ENCODE measurements around the gene RASSF8.
"Not testable (repeated sequence)": the region's sequence is repeated elsewhere in the genome, so short reads cannot be mapped to it uniquely, and the experiment has no call there.

RASSF8 gene

GRCh38 chr12:26043135-26044006 lies 84.9 kb downstream of the RASSF8 start:
- H3K27me3 Mint-ChIP-seq: peaks cover 6% of the 10 kb centered on the region
- H3K4me3 Mint-ChIP-seq: no peak overlapping the region
- no peaks in the 10 kb centered on the region for H3K4me1 Mint-ChIP-seq (ENCODE audit: low read depth)
- H3K27ac Mint-ChIP-seq: no peak overlapping the region
- H3K9me3 Mint-ChIP-seq (ENCODE audit: low read depth): no peaks in the 10 kb centered on the region
- H3K36me3 Mint-ChIP-seq: no peaks in the 10 kb centered on the region

- no peaks in the 10 kb centered on the region for H3K36me3 Mint-ChIP-seq
- no peak overlapping the region for H3K4me3 Mint-ChIP-seq
- H3K9me3 Mint-ChIP-seq (ENCODE audit: low read depth): no peaks in the 10 kb centered on the region
- no peak overlapping the region for H3K27ac Mint-ChIP-seq
- H3K4me1 Mint-ChIP-seq (ENCODE audit: low read depth): no peaks in the 10 kb centered on the region
- peaks cover 6% of the 10 kb centered on the region for H3K27me3 Mint-ChIP-seq
These were observed 85.5 kb downstream of the RASSF8 start for GRCh38 chr12:26044007-26044394.

- peaks cover 6% of the 10 kb centered on the region for H3K27me3 Mint-ChIP-seq
- no peaks in the 10 kb centered on the region for H3K36me3 Mint-ChIP-seq
- H3K27ac Mint-ChIP-seq: no peak overlapping the region
- no peaks in the 10 kb centered on the region for H3K9me3 Mint-ChIP-seq (ENCODE audit: low read depth)
- no peaks in the 10 kb centered on the region for H3K4me1 Mint-ChIP-seq (ENCODE audit: low read depth)
- no peak overlapping the region for H3K4me3 Mint-ChIP-seq
These were observed 86.1 kb downstream of the RASSF8 start for GRCh38 chr12:26044592-26044991.

- Mint-ChIP-seq H3K27me3 (peaks cover 1% of the 10 kb centered on the region), H3K4me1 (ENCODE audit: low read depth) (no peaks in the 10 kb centered on the region), H3K9me3 (ENCODE audit: low read depth) (no peaks in the 10 kb centered on the region), H3K36me3 (no peaks in the 10 kb centered on the region), H3K4me3 (no peak overlapping the region), H3K27ac (no peak overlapping the region)
These were observed 87.7 kb downstream of the RASSF8 start for GRCh38 chr12:26046203-26046602.

- Mint-ChIP-seq H3K9me3 (ENCODE audit: low read depth) (no peaks in the 10 kb centered on the region), H3K27me3 (no peaks in the 10 kb centered on the region), H3K4me1 (ENCODE audit: low read depth) (no peaks in the 10 kb centered on the region), H3K4me3 (no peak overlapping the region), H3K36me3 (no peaks in the 10 kb centered on the region), H3K27ac (no peak overlapping the region)
These were observed 88.4 kb downstream of the RASSF8 start for GRCh38 chr12:26046906-26047305.

GRCh38 chr12:26047401-26048226 lies 89.1 kb downstream of the RASSF8 start:
- Mint-ChIP-seq H3K4me3 (no peak overlapping the region), H3K27ac (no peak overlapping the region), H3K4me1 (ENCODE audit: low read depth) (no peaks in the 10 kb centered on the region), H3K9me3 (ENCODE audit: low read depth) (no peaks in the 10 kb centered on the region), H3K27me3 (no peaks in the 10 kb centered on the region), H3K36me3 (no peaks in the 10 kb centered on the region)

- Mint-ChIP-seq H3K4me3 (no peak overlapping the region), H3K36me3 (no peaks in the 10 kb centered on the region), H3K9me3 (ENCODE audit: low read depth) (no peaks in the 10 kb centered on the region), H3K4me1 (ENCODE audit: low read depth) (no peaks in the 10 kb centered on the region), H3K27ac (no peak overlapping the region), H3K27me3 (no peaks in the 10 kb centered on the region)
These were observed 94.2 kb downstream of the RASSF8 start for GRCh38 chr12:26052652-26053051.

- H3K36me3 Mint-ChIP-seq: no peaks in the 10 kb centered on the region
- no peaks in the 10 kb centered on the region for H3K27me3 Mint-ChIP-seq
- no peaks in the 10 kb centered on the region for H3K4me1 Mint-ChIP-seq (ENCODE audit: low read depth)
- no peaks in the 10 kb centered on the region for H3K9me3 Mint-ChIP-seq (ENCODE audit: low read depth)
- no peak overlapping the region for H3K4me3 Mint-ChIP-seq
- H3K27ac Mint-ChIP-seq: no peak overlapping the region
These were observed 95.9 kb downstream of the RASSF8 start for GRCh38 chr12:26054383-26054782.

GRCh38 chr12:26055087-26055486 lies 96.6 kb downstream of the RASSF8 start:
- Mint-ChIP-seq H3K9me3 (ENCODE audit: low read depth) (no peaks in the 10 kb centered on the region), H3K27me3 (no peaks in the 10 kb centered on the region), H3K4me3 (no peak overlapping the region), H3K4me1 (ENCODE audit: low read depth) (no peaks in the 10 kb centered on the region), H3K27ac (no peak overlapping the region), H3K36me3 (no peaks in the 10 kb centered on the region)

- H3K4me3 Mint-ChIP-seq: no peak overlapping the region
- no peaks in the 10 kb centered on the region for H3K27me3 Mint-ChIP-seq
- H3K36me3 Mint-ChIP-seq: no peaks in the 10 kb centered on the region
- H3K4me1 Mint-ChIP-seq (ENCODE audit: low read depth): no peaks in the 10 kb centered on the region
- H3K9me3 Mint-ChIP-seq (ENCODE audit: low read depth): no peaks in the 10 kb centered on the region
- no peak overlapping the region for H3K27ac Mint-ChIP-seq
These were observed 97.9 kb downstream of the RASSF8 start for GRCh38 chr12:26056335-26056734.

- not testable (repeated sequence) for H3K4me1 Mint-ChIP-seq (ENCODE audit: low read depth); H3K27me3 Mint-ChIP-seq; H3K27ac Mint-ChIP-seq; H3K9me3 Mint-ChIP-seq (ENCODE audit: low read depth); H3K4me3 Mint-ChIP-seq; H3K36me3 Mint-ChIP-seq
These were observed 98.8 kb downstream of the RASSF8 start for GRCh38 chr12:26057271-26057670.

- Mint-ChIP-seq H3K27me3 (peaks cover 2% of the 10 kb centered on the region), H3K9me3 (ENCODE audit: low read depth) (no peaks in the 10 kb centered on the region), H3K36me3 (no peaks in the 10 kb centered on the region), H3K4me1 (ENCODE audit: low read depth) (no peaks in the 10 kb centered on the region), H3K27ac (no peak overlapping the region), H3K4me3 (no peak overlapping the region)
These were observed 99.8 kb downstream of the RASSF8 start for GRCh38 chr12:26058308-26058707.

- no peaks in the 10 kb centered on the region for H3K36me3 Mint-ChIP-seq
- H3K27ac Mint-ChIP-seq: no peak overlapping the region
- H3K4me1 Mint-ChIP-seq (ENCODE audit: low read depth): no peaks in the 10 kb centered on the region
- H3K4me3 Mint-ChIP-seq: no peak overlapping the region
- peaks cover 2% of the 10 kb centered on the region for H3K27me3 Mint-ChIP-seq
- H3K9me3 Mint-ChIP-seq (ENCODE audit: low read depth): no peaks in the 10 kb centered on the region
These were observed 100.3 kb downstream of the RASSF8 start for GRCh38 chr12:26058818-26059217.

- Mint-ChIP-seq H3K9me3 (ENCODE audit: low read depth) (no peaks in the 10 kb centered on the region), H3K4me1 (ENCODE audit: low read depth) (no peaks in the 10 kb centered on the region), H3K27me3 (peaks cover 8% of the 10 kb centered on the region), H3K36me3 (no peaks in the 10 kb centered on the region), H3K4me3 (no peak overlapping the region), H3K27ac (no peak overlapping the region)
These were observed 103.5 kb downstream of the RASSF8 start for GRCh38 chr12:26062006-26062405.

GRCh38 chr12:26062566-26062965 lies 104.1 kb downstream of the RASSF8 start:
- no peak overlapping the region for H3K27ac Mint-ChIP-seq
- no peaks in the 10 kb centered on the region for H3K4me1 Mint-ChIP-seq (ENCODE audit: low read depth)
- H3K4me3 Mint-ChIP-seq: no peak overlapping the region

More at GRCh38 chr12:26062566-26062965, 104.1 kb downstream of the RASSF8 start:
- Mint-ChIP-seq H3K9me3 (ENCODE audit: low read depth) (no peaks in the 10 kb centered on the region), H3K36me3 (no peaks in the 10 kb centered on the region), H3K27me3 (peaks cover 8% of the 10 kb centered on the region)

All from activated naive CD8-positive, alpha-beta T cell (primary cell).